OCI-LY1 (cell line): ENCODE measurements around the gene SLC24A4.

Experiments used
- EZH2 ChIP-seq: fragments of 200-600 bp; sonication (generic), shearing (Covaris generic); IDR thresholded peaks from 2 replicates; pipeline ENCODE4 v1.8.0; 2017; ENCODE audit warnings: borderline replicate concordance, mixed run types, mild to moderate bottlenecking, antibody characterized with exemption, low read length, moderate library complexity, mixed read lengths
- TF ChIP-seq, protein P1 (sequence below): fragments of 200-600 bp; sonication (generic), shearing (Covaris generic); IDR thresholded peaks from 2 replicates; pipeline ENCODE4 v1.5.1; 2017; ENCODE audit warnings: mild to moderate bottlenecking, antibody characterized with exemption, low read length, moderate library complexity, mixed read lengths

DNA sequence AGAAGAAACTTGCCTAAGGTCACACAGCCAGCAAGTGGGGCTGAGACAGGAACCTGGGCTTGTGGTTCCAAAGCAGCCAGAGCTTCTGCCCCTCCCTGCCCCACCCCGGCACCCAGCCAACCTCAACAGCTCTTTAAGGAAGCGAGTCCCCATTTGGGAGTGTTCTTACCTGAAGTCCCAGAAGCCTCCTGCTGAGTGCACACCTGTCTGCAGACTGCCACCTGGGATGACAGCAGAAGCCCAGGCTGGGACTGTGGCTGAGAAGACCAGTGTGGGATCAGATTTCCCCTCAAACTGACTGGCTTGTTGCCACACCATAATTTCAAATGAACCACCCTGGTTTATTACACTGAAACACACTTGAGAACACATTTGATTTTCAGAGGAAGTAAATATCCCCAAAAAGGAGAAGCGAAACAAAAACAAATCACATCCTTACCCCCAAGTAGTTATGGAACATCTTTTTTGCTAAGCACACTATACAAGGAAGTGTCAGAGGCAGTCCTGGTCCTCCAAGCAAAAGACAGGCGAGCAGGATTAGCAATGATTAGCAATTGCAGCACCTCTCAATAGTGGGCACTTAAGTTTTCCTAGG is 184.3 kb downstream of the SLC24A4 start:
- TF ChIP-seq, protein P1, sequence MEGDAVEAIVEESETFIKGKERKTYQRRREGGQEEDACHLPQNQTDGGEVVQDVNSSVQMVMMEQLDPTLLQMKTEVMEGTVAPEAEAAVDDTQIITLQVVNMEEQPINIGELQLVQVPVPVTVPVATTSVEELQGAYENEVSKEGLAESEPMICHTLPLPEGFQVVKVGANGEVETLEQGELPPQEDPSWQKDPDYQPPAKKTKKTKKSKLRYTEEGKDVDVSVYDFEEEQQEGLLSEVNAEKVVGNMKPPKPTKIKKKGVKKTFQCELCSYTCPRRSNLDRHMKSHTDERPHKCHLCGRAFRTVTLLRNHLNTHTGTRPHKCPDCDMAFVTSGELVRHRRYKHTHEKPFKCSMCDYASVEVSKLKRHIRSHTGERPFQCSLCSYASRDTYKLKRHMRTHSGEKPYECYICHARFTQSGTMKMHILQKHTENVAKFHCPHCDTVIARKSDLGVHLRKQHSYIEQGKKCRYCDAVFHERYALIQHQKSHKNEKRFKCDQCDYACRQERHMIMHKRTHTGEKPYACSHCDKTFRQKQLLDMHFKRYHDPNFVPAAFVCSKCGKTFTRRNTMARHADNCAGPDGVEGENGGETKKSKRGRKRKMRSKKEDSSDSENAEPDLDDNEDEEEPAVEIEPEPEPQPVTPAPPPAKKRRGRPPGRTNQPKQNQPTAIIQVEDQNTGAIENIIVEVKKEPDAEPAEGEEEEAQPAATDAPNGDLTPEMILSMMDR = no peak
- no peak for TF ChIP-seq EZH2
